GM19239 (cell line): ENCODE data around the gene C2orf76.
"Not testable (repeated sequence)": the region's sequence is repeated elsewhere in the genome, so short reads cannot be mapped to it uniquely, and the experiment has no call there.

Experiments used
- DNase-seq: peaks from one replicate; pipeline ENCODE4 v3.0.0; 2011; ENCODE audit warnings: low spot score; ENCODE audit not compliant: insufficient read length
- FAIRE-seq: peaks from 2 replicates; lab custom pipeline; 2011; peaks lifted over from hg19 to GRCh38; lab: Jason Lieb, UNC

C2orf76 gene

GRCh38 chr2:119304847-119305246 lies 61.8 kb downstream of the C2orf76 start:
- FAIRE-seq (no peak), DNase-seq (no peak)

- FAIRE-seq (no peak), DNase-seq (no peak)
These were observed 65.2 kb downstream of the C2orf76 start for GRCh38 chr2:119301413-119301812.

- FAIRE-seq: no peak
- DNase-seq: no peak
These were observed 70.8 kb downstream of the C2orf76 start for GRCh38 chr2:119295688-119296375.

- DNase-seq: no peak
These were observed 72.0 kb downstream of the C2orf76 start for GRCh38 chr2:119294671-119295070.

GRCh38 chr2:119293900-119294299 lies 72.7 kb downstream of the C2orf76 start:
- FAIRE-seq (no peak), DNase-seq (no peak)

More at GRCh38 chr2:119294671-119295070, 72.0 kb downstream of the C2orf76 start:
- no peak for FAIRE-seq

- DNase-seq (no peak), FAIRE-seq (no peak)
These were observed 73.4 kb downstream of the C2orf76 start for GRCh38 chr2:119293254-119293653.

GRCh38 chr2:119292226-119292625 lies 74.4 kb downstream of the C2orf76 start:
- FAIRE-seq (no peak), DNase-seq (no peak)

- FAIRE-seq: no peak
- DNase-seq: no peak
These were observed 75.0 kb downstream of the C2orf76 start for GRCh38 chr2:119291588-119292167.

- DNase-seq: no peak
- no peak for FAIRE-seq
These were observed 75.6 kb downstream of the C2orf76 start for GRCh38 chr2:119290859-119291587.

GRCh38 chr2:119289642-119290041 lies 77.0 kb downstream of the C2orf76 start:
- no peak for DNase-seq
- FAIRE-seq: no peak

- no peak for FAIRE-seq
These were observed 77.5 kb downstream of the C2orf76 start for GRCh38 chr2:119289093-119289492.

GRCh38 chr2:119288576-119288975 lies 78.1 kb downstream of the C2orf76 start:
- DNase-seq: no peak
- no peak for FAIRE-seq

More at GRCh38 chr2:119289093-119289492, 77.5 kb downstream of the C2orf76 start:
- no peak for DNase-seq

- DNase-seq: no peak
- no peak for FAIRE-seq
These were observed 80.0 kb downstream of the C2orf76 start for GRCh38 chr2:119286661-119287060.

- no peak for DNase-seq
These were observed 82.7 kb downstream of the C2orf76 start for GRCh38 chr2:119283873-119284331.

GRCh38 chr2:119282996-119283511 lies 83.6 kb downstream of the C2orf76 start:
- DNase-seq (no peak), FAIRE-seq (no peak)

More at GRCh38 chr2:119283873-119284331, 82.7 kb downstream of the C2orf76 start:
- FAIRE-seq: no peak

- no peak for DNase-seq
- no peak for FAIRE-seq
These were observed 84.3 kb downstream of the C2orf76 start for GRCh38 chr2:119282146-119282995.

GRCh38 chr2:119280680-119281079 lies 86.0 kb downstream of the C2orf76 start:
- FAIRE-seq (no peak), DNase-seq (no peak)

- FAIRE-seq: no peak
- no peak for DNase-seq
These were observed 87.0 kb downstream of the C2orf76 start for GRCh38 chr2:119279666-119280065.

- FAIRE-seq: no peak
- DNase-seq: no peak
These were observed 87.7 kb downstream of the C2orf76 start for GRCh38 chr2:119278946-119279345.

- not testable (repeated sequence) for DNase-seq, FAIRE-seq
These were observed 88.2 kb downstream of the C2orf76 start for GRCh38 chr2:119278385-119278784.
